GM10266 (cell line): ENCODE measurements around the gene MGAT4B.

Experiments used
- DNase-seq: peaks from one replicate; pipeline ENCODE4 v3.0.0; 2012; ENCODE audit errors: extremely low spot score
- CTCF ChIP-seq: IDR thresholded peaks from 2 replicates; pipeline ENCODE4 v1.5.1; 2012; ENCODE audit warnings: mild to moderate bottlenecking, low read depth; ENCODE audit not compliant: control insufficient read depth, insufficient read depth; ENCODE audit errors: missing control alignments

The MGAT4B gene

DNA sequence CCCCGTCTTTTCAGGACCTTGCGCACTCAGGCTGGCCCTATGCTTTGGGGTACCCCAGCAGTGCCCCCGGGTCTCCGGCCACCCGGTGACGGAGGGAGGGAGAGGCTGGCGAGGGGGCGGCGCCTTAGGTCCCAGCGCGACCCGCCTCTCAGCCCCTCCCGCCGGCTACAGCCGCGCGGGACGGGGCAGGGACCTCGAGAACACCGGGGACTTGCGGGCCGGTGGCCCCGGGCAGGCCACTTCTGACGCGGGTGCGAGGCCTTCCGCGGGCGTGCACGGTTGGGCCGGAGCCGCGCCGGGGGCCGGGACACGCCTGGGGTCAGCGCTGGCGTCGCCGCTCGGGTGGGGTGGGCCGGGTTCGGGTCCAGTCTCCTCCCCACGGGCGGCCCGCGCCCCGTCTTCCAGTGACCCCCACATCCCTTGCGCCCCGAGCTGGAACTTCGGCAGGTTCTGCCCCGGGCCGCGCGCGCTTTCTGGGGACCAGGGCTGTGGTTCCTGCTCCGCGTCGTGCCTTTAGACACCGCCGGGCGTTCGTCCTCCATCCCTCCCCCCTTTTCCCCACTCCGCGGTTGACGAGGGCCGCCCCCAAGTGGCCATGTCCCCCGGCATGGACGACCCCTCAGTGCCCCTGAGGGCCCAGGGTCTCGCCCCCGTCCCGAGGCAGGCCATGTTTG lies 10.3 kb upstream of the MGAT4B start:
- peak; percentile 52 for DNase-seq

DNA sequence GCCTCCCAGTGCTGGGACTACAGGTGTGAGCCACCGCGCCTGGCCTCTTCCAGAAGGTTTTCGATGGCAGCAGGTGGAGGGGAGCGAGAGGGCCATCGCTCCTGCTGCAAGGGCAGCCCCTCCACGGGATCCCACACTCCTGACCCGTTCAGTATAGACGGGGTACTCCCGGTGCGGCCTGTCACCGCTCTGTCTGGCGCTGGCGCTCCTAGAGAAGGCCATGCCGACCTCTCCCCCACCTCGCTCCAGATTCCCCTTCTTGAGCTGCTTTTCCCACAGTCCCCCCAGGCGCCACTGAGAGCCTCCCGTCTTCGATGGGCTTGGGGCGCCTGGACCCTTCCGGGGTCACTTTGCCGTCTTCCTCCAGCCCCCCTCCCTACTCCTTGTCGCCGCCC lies 9.7 kb upstream of the MGAT4B start:
- DNase-seq = no peak
- TF ChIP-seq CTCF = no peak

More for the DNA sequence above, 10.3 kb upstream of the MGAT4B start:
- peak; percentile 24 for TF ChIP-seq CTCF

DNA sequence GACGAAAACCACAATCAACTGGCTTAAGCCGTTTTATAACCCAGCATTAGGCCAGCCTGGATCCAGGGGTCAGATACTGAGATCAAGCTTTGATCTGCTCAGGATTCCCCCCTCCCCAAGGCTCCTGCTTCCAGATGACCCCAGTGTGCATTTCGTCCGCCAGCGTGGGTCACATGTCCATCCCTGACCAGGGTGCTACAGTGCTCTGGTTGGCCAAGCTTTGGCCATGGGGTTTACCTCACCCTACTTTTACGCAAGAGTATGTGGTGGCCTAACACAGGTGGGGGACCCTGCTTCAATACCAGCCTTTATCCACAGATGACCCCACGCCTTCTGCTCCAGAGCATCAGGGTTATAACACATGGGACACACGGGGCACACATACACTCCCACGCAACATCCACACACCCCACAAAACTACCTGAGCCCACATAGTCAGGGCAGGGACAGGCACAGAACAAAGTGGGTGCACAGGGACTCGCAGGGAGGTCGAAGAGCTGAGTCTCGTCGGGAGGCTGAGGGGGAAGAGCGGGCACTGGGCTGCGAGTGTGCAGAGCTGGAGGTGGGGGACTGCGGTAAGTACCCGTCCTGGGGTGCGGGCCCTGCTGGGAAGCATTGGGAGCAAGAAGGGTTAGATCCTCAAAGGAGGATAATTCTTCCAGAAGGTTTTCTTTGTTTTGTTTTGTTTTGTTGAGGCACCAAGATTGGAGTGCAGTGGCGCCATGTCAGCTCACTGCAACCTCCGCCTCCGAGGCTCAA lies 9.0 kb upstream of the MGAT4B start:
- no peak for TF ChIP-seq CTCF
- DNase-seq = no peak

DNA sequence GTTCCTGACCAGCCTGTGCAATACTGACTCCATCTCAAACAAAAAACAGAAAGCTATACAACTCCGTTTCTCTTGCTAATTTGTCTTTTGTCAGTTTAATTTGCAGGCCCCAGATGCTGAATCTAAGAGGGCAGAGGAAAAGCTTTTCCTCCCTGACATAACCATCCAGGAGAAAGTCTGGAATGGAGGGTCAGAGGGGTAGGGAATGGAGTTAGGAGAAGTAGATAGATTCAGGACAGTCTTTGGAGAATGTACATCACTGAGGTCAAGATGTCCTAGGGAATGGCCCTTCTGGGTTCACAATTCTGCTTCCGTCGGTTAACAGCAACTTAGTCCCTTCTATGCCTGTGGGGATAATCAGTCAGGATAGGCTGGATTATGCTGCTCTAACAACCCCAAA lies 7.4 kb upstream of the MGAT4B start:
- no peak for TF ChIP-seq CTCF
- DNase-seq = no peak

GRCh38 chr5:179812997-179813607 lies 6.4 kb upstream of the MGAT4B start:
- DNase-seq = no peak
- no peak for TF ChIP-seq CTCF

DNA sequence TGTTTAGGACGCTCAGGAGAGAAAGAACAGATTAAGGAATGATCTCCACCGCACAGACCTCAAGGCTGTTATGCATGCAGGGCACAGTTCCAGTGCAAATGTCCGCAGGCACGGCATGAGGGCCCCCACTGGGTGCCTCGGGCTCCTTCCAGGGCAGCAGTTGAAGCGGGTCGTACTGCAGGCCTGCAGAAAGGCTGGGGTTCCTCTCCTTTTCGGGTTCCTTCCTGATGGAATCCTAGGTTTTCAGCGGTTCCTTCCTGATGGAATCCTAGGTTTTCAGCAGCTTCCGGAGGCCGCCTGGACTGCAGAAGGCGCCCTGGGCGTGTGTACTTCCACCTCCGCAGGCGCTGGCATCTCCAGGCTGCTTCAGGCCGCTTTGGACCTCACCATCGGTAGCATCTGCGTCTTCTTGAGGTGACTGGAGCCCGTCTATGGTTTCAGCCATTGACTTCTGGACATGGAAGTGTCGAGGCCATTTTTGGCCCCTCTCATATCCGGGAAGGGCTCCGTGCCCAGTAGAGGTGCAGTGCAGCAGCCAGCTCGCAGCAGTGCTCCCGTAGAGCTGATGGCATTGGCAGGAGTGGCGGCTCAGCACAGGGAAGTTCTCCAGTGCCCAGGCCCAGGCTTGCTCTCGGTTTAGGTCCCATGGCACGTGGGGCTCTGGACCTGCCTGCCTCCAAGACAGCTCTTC lies 5.6 kb upstream of the MGAT4B start:
- no peak for DNase-seq
- no peak for TF ChIP-seq CTCF
